GM21423 (cell line): ENCODE data around the gene TSPAN4.

ENCODE experiments used
- ATAC-seq: cut with Tn5 transposase; IDR thresholded peaks from one replicate; pipeline ENCODE4 v1.9.1; 2021; ENCODE audit warnings: mild to moderate bottlenecking, moderate library complexity; ENCODE audit not compliant: unreplicated experiment

The TSPAN4 gene

GRCh38 chr11:842370-843002, at the start of gene TSPAN4, which contains the start of gene POLR2L:
TSS of gene TSPAN4 (plus strand) at chr11:842852. CDS start at chr11:850305, 7,453 bp downstream.
TSS of gene POLR2L (minus strand) at chr11:842529. CDS start at chr11:842508, 21 bp downstream.
- peak; percentile 56 for ATAC-seq

- no peak for ATAC-seq
Observed at GRCh38 chr11:792873-793272, 49.8 kb upstream of the TSPAN4 start.

GRCh38 chr11:793556-793955, 49.1 kb upstream of the TSPAN4 start:
- no peak for ATAC-seq

GRCh38 chr11:794013-794765, 48.5 kb upstream of the TSPAN4 start:
- no peak for ATAC-seq

GRCh38 chr11:794766-795633, 47.7 kb upstream of the TSPAN4 start:
- ATAC-seq, result no peak

GRCh38 chr11:795634-796564, 46.8 kb upstream of the TSPAN4 start:
- ATAC-seq, result peak; percentile 27

GRCh38 chr11:796565-797295, 45.9 kb upstream of the TSPAN4 start:
- ATAC-seq, result no peak

- peak; percentile 34 for ATAC-seq
Observed at GRCh38 chr11:797296-798092, 45.2 kb upstream of the TSPAN4 start.

GRCh38 chr11:798093-798713, 44.4 kb upstream of the TSPAN4 start, which contains the start of gene SLC25A22:
TSS of gene SLC25A22 (minus strand) at chr11:798281. CDS start at chr11:795006, 3,275 bp downstream.
- peak; percentile 53 for ATAC-seq

- no peak for ATAC-seq
Observed at GRCh38 chr11:799641-800316, 42.9 kb upstream of the TSPAN4 start.

GRCh38 chr11:800473-800872, 42.2 kb upstream of the TSPAN4 start:
- ATAC-seq, result no peak

- no peak for ATAC-seq
Observed at GRCh38 chr11:801097-801780, 41.4 kb upstream of the TSPAN4 start.

GRCh38 chr11:802018-802617, 40.5 kb upstream of the TSPAN4 start:
- ATAC-seq, result no peak

- no peak for ATAC-seq
Observed at GRCh38 chr11:802693-803466, 39.8 kb upstream of the TSPAN4 start.

GRCh38 chr11:803467-803742, 39.2 kb upstream of the TSPAN4 start:
- ATAC-seq, result no peak
